Activated effector memory CD4-positive, alpha-beta T cell treated with Interleukin-2 at 50 U/mL for 16 hours (primary cell): Measurements from ENCODE around the gene TFPT.
A peak's percentile ranks its signal among the peaks of the same experiment; 100 is the strongest.
"Not testable (repeated sequence)": the region's sequence is repeated elsewhere in the genome, so short reads cannot be mapped to it uniquely, and the experiment has no call there.

Source experiments
- DNase-seq: peaks from one replicate; pipeline ENCODE4 v3.0.0-alpha.2; 2020

The TFPT gene

DNA sequence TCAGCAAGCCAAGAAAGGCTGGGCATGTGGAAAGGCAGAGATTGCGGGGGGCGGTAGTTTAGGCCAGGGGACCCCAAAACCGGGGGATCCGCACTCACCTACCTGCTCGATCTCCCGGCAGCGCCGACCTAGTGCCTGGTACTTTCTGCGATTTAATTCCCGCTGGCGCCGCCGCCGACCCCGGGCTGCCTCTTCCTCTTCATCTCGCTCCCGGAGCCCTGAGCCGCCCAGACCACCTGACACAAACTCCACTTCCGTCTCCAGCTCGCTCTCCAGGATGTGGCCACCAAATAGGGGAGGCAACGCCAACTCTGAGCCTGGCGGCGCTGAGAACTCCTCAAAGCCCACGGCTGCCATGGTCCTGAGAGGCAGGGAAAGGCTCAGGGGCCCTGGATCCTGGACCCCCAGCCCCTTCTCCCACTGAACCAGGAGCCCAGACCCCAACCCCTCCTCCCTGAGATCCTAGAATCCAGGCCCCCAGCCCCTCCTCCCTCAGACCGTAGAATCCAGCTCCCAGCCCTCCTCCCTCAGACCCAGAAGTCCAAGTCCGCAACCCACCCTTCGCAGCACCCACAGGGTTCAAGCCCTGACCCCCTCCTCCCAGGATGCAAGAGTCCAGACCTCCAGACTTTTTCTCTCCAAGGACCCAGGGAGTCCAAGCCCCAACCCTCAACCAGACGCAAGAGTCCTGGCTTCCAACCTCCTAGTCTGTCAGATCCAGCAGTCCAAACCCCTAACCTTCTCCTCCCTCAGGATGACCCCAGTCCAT, 933 bp downstream of the TFPT start:
- DNase-seq: peak; percentile 37

DNA sequence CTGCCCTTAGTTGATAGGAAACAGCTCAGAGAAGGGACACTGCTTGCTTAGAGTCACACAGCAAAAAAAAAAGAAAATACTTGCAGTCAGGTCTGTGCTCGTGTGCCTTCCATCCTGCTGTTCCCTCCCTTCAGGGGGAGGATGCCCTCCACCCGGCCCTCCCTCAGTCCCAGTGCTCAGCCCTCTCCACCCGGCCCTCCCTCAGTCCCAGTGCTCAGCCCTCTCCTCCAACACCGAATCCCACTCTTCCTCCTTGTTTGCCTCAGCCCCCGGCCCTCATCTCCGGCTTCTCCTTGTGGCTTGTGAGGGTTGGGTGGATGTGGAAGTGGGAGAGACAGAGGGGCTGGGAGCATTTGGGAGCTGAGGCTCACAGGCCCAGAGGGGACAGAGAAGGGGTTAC, 5.8 kb downstream of the TFPT start:
- no peak for DNase-seq

DNA sequence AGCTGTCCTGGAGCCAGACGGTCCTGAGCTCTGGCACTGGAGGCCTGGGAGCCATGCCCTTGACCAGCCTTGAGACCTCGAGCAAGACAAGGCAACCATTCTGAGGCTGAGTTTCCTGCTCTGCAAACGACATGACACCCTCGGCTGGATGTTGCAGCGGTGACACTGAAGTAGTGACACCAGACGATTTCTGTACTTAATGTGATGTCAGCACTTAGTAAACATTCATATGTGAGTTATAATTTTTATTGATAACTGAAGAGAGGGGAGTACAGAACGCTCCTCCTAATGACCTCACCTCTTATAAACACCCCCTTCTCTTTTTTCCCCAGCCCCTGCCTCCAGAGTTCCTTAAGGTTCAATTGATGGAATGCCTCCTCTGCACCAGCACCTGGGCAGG, 7.0 kb downstream of the TFPT start:
- no peak for DNase-seq

DNA sequence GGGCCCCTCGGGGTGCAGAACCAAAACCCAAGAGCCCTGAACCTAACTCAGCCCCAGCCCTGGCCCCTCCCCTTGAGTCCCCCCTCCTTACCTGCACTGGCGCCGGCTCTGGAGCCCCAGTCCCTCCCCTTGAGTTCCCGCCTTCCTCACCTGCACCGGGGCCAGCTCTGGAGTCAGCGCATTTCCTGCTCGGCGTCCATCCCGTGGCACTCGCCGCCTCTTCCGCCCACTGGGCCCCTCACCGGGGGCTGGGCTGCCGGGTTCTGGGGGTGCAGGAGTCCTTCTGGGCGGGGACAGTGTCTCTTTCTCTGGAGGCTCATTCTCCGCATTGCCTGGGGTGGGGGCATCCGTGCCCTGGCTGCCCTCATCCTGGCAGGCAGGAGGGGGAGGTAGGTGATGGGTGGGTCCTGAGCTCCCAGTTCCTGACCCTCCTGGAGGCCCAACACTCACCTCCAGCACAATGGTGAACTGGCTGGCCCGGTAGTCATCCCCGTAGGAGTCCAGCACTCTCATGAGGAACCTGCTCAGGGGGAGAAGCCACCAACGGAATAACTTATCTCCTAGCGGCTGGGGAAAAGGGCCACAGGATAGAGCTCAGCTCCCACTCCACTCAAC, 7.5 kb downstream of the TFPT start:
- DNase-seq: no peak

DNA sequence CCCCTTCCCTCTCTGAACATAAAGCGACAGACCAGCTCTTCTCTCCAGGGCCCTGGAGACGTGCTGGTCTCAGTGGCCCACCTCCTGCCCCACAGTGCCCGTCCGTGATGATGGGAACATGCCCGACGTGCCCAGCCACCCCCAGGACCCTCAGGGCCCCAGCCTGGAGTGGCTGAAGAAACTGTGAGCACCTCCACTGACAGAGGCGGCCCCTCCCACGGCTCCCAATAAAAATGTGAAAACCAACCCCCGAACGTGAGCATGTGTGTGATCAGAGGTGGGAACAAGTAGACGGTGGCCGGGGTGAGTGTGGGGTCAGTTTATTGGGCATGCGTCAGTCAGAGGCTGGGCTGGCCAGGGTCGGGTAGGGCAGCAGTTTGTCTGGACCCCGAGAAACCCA, 8.7 kb downstream of the TFPT start:
- no peak for DNase-seq

DNA sequence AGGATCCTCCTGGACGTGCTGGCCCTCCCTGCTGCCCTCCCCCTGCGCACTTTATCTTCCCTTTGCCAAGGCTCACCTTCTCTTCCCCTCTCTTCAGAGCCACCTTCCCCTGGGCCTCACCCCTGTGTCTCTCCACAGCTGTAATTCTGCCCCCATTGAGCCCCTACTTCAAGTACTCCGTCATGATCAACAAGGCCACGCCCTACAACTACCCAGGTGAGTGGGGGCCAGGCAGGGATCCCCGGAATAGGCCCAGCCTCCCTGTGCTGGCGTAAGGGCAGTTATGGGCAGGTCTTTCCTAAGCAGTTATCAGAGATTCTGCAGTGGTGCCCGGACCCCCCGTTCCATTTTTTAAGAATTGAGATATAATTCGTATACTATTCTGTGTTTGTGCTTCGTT, 9.7 kb downstream of the TFPT start:
- DNase-seq: no peak

DNA sequence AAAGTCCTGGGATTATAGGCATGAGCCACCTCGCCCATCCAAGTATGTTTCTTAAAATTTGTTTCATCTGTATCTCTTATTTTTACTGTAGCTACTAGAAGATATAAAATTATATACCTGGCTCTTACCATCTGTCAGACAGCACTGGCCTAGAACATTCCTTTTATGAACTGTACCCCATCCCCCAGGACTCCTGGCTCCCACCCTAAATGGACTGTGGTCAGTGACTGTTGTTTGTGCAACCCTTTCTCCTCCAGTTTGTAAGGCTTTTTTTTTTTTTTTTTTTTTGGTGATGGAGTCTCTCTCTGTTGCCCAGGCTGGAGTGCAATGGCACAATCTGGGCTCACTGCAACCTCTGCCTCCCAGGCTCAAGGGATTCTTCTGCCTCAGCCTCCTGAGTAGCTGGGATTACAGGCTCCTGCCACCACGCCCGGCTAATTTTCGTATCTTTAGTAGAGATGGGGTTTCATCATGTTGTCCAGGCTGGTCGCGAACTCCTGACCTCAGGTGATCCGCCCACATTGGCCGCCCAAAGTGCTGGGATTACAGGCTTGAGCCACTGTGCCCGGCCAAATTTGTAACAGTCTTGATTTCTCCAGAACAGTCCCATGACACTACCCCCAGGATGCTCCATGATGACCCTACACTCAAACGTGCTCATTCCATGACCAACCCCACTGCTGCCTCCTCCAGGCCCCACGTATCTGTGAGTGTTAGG, 10.3 kb downstream of the TFPT start:
- no peak for DNase-seq

DNA sequence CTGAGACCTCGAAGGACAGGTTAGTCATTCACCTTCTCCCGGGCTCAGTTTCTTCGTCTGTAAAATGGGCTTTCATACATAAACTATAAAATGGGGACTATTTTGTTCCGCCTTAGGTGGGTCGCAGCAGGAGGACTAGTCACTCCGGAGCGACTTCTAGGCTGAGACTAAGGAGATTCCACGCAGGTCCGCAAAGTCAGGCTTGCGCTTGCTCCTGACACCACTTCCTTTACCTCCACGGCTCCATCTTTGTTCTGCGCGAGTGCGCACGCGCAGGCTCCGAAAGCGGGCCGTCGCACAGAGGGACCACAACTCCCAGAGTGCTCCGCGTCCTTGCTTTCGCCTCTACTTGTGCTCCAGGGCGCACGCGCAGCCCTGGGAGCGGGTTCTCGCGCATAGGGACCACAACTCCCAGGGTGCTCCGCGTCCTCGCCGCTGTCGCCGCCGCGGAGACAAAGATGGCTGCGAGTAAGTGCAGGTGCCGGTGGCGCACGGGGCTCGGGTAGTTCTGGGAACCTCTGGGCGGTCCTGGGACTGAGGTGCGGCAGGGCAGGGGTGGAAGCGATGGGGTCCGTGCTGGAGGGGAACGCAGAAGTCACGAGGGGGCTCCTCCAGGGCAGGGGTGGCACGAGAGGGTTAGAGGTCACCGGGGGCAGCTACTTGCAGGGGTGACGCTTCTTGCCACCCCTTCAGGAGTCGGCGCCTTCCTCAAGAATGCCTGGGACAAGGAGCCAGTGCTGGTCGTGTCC, 12.9 kb downstream of the TFPT start, which contains the start of gene NDUFA3:
TSS of gene NDUFA3 (plus strand) at position 435 of the 749 bp plus-strand sequence. CDS start at position 459, 24 bp downstream.
- peak; percentile 96 for DNase-seq

DNA sequence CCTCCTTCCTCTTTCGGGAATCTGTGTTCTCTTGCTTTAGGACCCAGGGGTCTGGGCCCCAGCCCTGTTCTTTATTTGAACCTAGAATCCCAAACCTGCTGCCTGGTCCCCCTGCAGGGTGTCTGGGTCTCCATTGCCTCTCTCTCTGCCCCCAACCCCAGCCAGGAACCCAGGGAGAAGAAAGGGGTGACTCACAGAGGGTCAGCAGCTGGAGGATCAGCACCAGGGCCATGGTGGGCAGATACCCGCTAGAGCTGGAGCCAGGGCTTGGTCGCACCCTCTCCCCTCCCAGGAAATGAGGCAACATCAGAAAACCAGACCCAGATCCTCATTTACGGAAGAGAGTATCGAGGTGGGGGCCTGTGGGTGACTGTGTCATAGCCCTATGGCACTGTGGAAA, 14.9 kb downstream of the TFPT start, which contains the start of gene OSCAR:
TSS of gene OSCAR (minus strand) at position 243 of the 400 bp plus-strand sequence. CDS start at position 232, 11 bp downstream.
- DNase-seq: no peak

DNA sequence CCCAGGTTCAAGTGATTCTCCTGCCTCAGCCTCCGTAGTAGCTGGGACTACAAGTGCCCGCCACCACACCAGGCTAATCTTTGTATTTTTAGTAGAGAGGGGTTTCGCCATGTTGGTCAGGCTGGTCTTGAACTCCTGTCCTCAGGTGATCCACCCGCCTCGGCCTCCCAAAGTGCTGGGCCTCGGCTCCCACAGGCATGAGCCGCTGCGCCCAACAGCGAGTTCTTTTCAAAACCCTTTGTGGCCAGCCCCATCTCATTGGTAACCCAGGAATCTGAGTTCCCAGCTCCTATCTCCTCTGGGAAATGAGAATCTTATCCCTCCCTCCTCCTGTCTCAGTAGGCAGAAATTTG, 15.6 kb downstream of the TFPT start:
- DNase-seq: not testable (repeated sequence)

DNA sequence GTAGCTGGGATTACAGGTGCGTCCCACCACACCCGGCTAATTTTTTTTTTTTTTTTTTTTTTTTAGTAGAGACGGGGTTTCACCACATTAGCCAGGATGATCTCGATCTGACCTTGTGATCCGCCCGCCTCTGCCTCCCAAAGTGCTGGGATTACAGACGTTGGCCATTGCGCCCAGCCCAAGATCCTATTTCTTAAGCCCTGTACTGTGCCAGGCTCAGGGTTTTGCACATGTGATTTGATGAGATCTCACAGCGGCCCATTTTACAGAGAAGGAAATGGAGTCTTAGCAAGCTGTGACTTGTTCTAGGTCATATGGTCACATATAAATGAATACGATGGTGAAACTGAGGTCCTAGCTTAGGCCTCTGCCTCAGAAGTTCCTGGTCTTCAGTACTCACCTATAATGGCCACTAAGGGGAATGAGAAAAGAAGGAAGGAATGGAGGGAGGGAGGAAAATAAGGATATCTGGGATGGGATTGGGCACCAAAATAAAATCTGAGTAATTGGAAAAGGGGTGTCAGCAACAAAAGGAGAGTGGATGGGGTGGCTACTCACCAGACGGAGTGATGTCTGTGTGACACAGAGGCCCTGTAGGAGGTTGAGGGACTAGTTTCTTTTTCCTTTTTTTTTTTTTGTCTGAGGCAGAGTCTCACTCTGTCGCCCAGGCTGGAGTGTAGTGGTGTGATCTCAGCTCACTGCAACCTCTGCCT, 16.1 kb downstream of the TFPT start:
- DNase-seq: no peak

DNA sequence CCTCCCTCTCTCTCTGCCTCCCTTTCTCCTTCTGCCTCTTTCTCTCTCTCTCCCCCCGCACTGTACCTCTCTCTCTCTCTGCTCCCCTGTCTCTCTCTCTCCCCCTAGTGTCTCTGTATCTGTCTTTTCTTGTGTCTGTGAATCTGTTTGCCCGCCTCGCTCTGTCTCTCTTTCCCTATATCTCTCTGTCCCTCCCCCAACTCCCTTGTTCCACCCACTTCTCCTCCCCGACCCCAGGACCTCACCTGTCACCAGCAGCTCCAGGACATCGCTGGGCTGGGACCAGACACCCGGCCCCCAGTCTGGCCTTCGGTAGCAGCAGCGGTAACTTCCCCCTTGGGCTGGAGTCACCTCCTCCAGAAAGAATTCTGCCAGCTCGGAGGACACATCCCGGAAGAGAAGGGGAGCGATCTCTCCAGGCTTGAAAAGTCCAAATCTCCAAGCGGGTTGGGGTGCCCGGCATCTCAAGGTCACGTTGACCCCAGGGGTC, 18.8 kb downstream of the TFPT start:
- DNase-seq: no peak

DNA sequence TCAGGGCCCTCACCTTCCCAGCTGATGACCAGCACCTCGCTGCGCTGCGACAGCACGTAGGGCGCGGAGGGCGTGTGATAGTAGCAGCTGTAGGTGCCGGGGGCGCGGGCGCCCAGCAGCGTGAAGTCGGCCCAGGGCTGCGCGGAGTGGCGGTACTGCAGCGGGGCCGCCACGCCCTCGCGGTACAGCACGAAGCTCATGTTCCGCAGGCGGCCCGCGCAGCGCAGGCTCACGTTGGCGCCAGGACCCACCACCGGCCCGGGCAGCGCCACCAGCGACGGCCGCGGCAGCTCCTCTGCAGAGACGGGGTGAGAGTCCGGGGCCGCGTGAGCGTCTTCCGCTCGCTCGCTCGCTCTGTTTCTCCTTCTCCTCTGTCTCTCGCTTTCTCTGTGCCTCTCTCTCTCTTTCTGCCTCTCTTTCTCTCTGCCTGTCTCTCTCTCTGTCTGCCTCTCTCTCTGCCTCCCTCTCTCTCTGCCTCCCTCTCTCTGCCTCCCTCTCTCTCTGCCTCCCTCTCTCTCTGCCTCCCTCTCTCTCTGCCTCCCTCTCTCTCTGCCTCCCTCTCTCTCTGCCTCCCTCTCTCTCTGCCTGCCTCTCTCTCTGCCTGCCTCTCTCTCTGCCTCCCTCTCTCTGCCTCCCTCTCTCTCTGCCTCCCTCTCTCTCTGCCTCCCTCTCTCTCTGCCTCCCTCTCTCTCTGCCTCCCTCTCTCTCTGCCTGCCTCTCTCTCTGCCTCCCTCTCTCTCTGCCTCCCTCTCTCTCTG, 19.4 kb downstream of the TFPT start:
- peak; percentile 40 for DNase-seq

DNA sequence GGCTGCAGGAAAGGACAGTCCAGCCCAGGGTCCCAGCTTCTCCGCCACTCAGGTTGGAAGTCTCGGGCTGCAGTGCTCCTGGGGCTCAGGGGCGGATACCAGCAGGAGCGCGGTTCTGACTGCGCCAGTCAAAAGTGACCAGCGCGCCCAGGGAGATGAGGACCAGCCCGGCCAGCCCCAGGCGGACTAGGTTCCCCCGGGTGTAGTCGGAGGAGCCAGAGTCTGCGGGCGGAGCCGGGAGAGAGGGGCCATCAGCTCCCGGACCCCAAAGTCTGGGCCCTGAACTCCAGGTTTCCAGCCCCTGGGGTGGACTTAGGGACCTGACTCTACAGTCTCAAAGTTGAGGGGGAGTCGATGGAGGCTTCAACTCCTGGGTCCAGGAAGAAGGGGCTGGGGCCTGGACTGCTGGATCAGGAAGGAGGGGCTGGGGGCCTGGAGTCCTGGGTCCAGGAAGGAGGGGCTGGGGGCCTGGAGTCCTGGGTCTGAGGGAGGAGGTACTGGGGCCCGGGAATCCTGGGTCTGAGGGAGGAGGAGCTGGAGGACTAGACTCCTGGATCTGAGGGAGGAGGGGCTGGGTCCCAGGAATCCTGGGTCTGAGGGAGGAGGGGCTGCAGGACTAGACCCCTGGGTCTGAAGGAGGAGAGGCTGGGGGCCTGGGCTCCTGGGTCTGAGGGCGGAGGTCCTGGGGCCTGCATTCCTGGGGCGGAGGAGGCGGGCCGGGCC, 20.2 kb downstream of the TFPT start:
- DNase-seq: no peak

DNA sequence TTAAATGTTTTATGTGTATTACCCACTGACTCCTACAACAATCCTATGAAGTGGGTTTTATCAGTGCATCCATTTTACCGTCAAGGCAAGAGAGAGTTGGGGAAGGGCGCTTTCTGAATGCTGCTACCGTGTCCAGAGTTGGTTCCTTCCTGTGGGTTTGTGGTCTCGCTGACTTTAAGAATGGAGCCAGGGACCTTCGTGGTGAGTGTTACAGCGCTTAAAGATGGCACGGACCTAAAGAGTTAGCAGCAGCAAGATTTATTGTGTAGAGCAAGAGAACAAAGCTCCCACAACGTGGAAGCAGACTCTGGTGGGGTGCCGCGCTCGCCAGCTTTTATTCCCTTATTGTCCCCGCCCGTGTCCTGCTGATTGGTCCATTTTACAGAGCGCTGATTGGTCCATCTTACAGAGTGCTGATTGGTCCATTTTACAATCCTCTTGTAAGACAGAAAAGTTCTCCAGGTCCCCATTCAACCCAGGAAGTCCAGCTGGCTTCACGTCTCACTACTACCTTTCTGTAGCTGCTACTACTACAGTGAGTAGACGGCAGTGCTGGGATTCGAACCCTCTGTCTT, 20.9 kb downstream of the TFPT start:
- DNase-seq: no peak

DNA sequence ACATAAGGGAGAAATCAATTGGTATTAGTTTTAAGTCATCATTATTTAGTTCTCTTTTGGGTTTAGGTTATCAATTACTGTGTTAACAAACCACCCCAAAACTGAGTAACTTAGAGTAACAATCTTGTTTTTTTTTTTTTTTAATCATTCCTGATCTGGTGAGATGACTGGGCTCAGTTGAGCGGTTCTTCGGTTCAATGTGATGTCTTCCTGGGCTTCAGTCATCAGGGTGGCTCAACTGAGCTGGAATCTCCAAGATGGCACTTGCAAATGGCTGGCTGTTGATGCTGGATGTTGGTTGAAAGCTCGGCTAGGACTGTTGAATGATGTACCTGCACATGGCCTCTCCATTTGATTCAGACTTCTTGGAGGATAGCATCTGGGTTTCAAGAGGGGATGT, 31.0 kb downstream of the TFPT start:
- no peak for DNase-seq

DNA sequence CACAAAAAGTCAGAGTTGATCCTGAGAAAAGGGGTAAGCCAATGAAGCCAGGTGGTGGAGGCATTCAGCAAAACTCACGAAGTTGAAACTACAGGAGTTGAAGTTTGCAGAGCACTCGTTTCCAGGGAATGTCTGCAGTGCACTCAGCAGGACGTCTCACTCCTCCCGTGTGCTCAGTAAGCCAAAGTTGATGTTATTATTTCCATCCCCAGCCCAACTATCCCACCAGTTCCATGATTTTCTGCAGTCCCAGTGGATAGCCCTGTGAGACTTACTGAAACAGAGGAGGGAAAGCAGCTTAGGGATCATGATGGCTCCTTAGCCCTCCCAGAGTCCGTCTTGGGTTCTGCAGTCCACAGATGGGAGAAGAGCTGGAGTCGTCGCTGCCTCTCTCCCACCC, 34.4 kb downstream of the TFPT start, which contains the start of gene TARM1:
TSS of gene TARM1 (minus strand) at position 334 of the 400 bp plus-strand sequence. CDS start at position 309, 25 bp downstream.
- DNase-seq: no peak

DNA sequence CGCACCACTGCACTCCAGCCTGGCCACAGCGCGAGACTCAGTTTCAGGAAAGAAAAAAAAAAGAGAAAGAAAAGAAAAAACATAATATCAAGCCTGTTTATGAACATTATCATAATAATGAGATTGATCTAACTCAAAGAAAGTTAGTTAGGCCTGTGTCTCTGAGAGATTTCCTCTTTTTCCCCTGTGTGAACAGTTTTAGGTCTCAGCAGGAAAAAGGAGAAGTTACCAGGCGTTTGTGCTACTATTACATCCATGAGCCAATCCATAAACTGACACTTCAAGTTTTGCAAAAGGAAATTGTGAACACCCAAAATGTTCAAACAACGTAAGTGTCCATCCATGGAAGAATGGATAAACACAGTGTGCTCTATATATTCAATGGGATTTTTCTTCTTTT, 38.1 kb downstream of the TFPT start:
- no peak for DNase-seq

DNA sequence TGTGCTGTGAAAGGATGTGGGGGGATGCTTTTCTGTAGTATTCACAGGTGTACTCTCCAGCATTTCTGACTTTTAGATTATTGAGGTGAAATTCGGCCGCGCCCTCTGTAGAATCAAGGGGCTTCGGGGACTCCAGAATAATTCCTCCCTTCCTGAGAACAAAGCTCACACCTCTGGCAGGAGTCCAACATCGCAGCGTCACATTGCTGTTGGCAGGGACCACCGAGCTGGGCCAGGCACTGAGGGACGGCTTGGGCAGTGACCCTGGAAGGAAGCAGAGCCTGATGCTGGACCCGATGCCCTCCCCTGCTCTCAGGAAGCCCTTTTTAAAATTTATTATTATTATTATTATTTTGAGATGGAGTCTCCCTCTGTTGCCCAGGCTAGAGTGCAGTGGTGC, 40.6 kb downstream of the TFPT start:
- DNase-seq: no peak

DNA sequence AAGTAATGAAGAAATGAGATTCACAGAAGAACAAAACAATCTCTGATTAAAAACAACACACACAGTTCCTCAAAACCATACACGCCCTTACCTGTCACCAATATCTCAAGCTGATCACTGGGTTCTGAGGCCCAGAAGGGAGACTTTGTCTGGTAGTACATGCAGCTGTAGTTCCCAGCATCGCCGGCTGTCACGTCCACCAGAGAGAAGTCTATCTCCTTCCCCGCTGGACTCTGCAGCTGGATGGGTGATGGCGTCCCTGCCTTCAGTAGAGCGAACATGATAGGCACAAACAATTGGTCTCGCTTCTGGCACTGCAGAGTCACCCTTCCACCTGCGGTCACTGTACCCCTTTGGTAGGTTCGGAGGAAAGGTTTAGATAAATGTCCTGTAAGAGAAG, 41.6 kb downstream of the TFPT start:
- DNase-seq: no peak
